Stimulated activated CD4-positive, alpha-beta T cell treated with anti-CD3 and anti-CD28 coated beads, Interleukin-1b, Interleukin-23, amount 100 ng/mL, for 1 hour (primary cell): ENCODE measurements around the gene MN1.

Experiments used
- DNase-seq, 2 donors: peaks; one replicate each; pipeline ENCODE4 v3.0.0-alpha.2; 2020; ENCODE audit warnings: low read depth in 2 of 2

The MN1 gene

GRCh38 chr22:27801616-27802345 lies at the start of gene MN1:
Gene MN1 (minus strand): TSS chr22:27801756. CDS start chr22:27800543, 1,213 bp downstream.
- peak in 1 of 2 donors; percentile 43 for DNase-seq

- DNase-seq, result no peak
Measured at GRCh38 chr22:27850000-27850521, 48.5 kb upstream of the MN1 start.

- DNase-seq, result no peak
Measured at GRCh38 chr22:27848005-27848404, 46.4 kb upstream of the MN1 start.

- DNase-seq, result no peak
Measured at GRCh38 chr22:27846910-27847309, 45.4 kb upstream of the MN1 start.

GRCh38 chr22:27846248-27846757 lies 44.7 kb upstream of the MN1 start:
- no peak for DNase-seq

- no peak for DNase-seq
Measured at GRCh38 chr22:27845644-27846043, 44.1 kb upstream of the MN1 start.

GRCh38 chr22:27844656-27845591 lies 43.4 kb upstream of the MN1 start:
- DNase-seq, result no peak

GRCh38 chr22:27844256-27844655 lies 42.7 kb upstream of the MN1 start:
- DNase-seq, result no peak

- DNase-seq, result no peak
Measured at GRCh38 chr22:27843441-27843840, 41.9 kb upstream of the MN1 start.

GRCh38 chr22:27842669-27843431 lies 41.3 kb upstream of the MN1 start:
- DNase-seq, result no peak

- DNase-seq, result no peak
Measured at GRCh38 chr22:27842201-27842600, 40.6 kb upstream of the MN1 start.

GRCh38 chr22:27840436-27840835 lies 38.9 kb upstream of the MN1 start:
- DNase-seq, result no peak

- DNase-seq, result no peak
Measured at GRCh38 chr22:27839057-27839660, 37.6 kb upstream of the MN1 start.

- DNase-seq, result no peak
Measured at GRCh38 chr22:27836181-27836580, 34.6 kb upstream of the MN1 start.

GRCh38 chr22:27835446-27835845 lies 33.9 kb upstream of the MN1 start:
- no peak for DNase-seq

GRCh38 chr22:27834364-27835185 lies 33.0 kb upstream of the MN1 start:
- DNase-seq, result no peak

GRCh38 chr22:27833803-27834202 lies 32.2 kb upstream of the MN1 start:
- DNase-seq, result no peak

GRCh38 chr22:27832606-27833005 lies 31.1 kb upstream of the MN1 start:
- no peak for DNase-seq

- DNase-seq, result no peak
Measured at GRCh38 chr22:27829620-27830019, 28.1 kb upstream of the MN1 start.
